Measurements from ENCODE around the gene EFCAB11. TPM values are rescaled to one million over a fixed set of nuclear protein-coding genes. Genes with fewer than 3 reads are reported as not detected.

The EFCAB11 gene
- total and polyA plus RNA-seq, 2 of the 8 experiments (the other 6 are each of a cell fraction or from before 2014, with no cell fraction given) = 6.8 to 12.8 TPM

- FAIRE-seq (no peak), DNase-seq (ENCODE audit: low read depth in 1 of 2, low spot score in 2 of 2) (no peak)
- ChIA-PET CTCF (ENCODE audit: partially characterized antibody) (interaction anchor here (0.7 kb wide), 1 partner anchor 172 kb away, joined by 4 read pairs; no protein-coding TSS in a partner anchor), POLR2A (ENCODE audit: partially characterized antibody) (no interaction called here)
- no peak overlapping the region for H4K91ac ChIP-seq (replicated peaks; ENCODE audit: insufficient read length, low read length)
- H3K4ac ChIP-seq (replicated peaks; ENCODE audit: insufficient read length, low read depth, low read length) = no peak overlapping the region
- no peaks in the 10 kb centered on the region for H3K9me3 ChIP-seq (ENCODE audit: insufficient read depth in 2 of 2, low read depth in 1 of 2, low read length in 1 of 2)
- H2AFZ ChIP-seq (ENCODE audit: low read length) = no peak overlapping the region
- no peak overlapping the region for H4K8ac ChIP-seq (ENCODE audit: extremely low read depth, insufficient read depth, low read length)
- H3K23ac ChIP-seq (ENCODE audit: insufficient read length) = no peak overlapping the region
- H3K36me3 ChIP-seq (ENCODE audit: control insufficient read depth in 2 of 4, insufficient read depth in 4 of 4, low read length in 3 of 4) = no peaks in the 10 kb centered on the region
- H3K9ac ChIP-seq (replicated peaks in 1 of 4; ENCODE audit: extremely low read depth in 1 of 4, low read depth in 3 of 4, low read length in 3 of 4) = no peak overlapping the region
- no peak overlapping the region for H2BK12ac ChIP-seq (ENCODE audit: low read depth, low read length)
- H3K27ac ChIP-seq (ENCODE audit: low read depth, low read length) = no peak overlapping the region
- no peaks in the 10 kb centered on the region for H3K79me2 ChIP-seq (ENCODE audit: control insufficient read depth in 1 of 2, insufficient read depth in 2 of 2, low read length in 2 of 2)
- H2BK20ac ChIP-seq (ENCODE audit: low read length) = no peak overlapping the region
- TF ChIP-seq POLR2AphosphoS5 (IDR thresholded peaks at IDR 0.05; ENCODE audit: low read depth, low read length) (no peak), USF2 (IDR thresholded peaks at IDR 0.05; ENCODE audit: low read length) (no peak), EGR1 (IDR thresholded peaks at IDR 0.05; ENCODE audit: borderline replicate concordance, low read depth, low read length) (no peak)
- H3K56ac ChIP-seq (replicated peaks; ENCODE audit: insufficient read length, low read depth, low read length) = no peak overlapping the region
- H4K20me1 ChIP-seq (replicated peaks in 1 of 2; ENCODE audit: control insufficient read depth in 1 of 2, insufficient read depth in 2 of 2, low read length in 2 of 2) = no peaks in the 10 kb centered on the region
- no peak overlapping the region for H2BK15ac ChIP-seq (ENCODE audit: low read length)
- H4K5ac ChIP-seq (ENCODE audit: insufficient read length, low read depth, low read length) = no peak overlapping the region
- WGBS, 2 experiments (ENCODE audit: extremely low coverage in 1 of 2, insufficient coverage in 1 of 2, insufficient read length in 1 of 2, insufficient replicate concordance in 2 of 2, low coverage in 1 of 2, low lambda C conversion rate in 2 of 2, missing lambda C conversion rate in 1 of 2) = 93% methylated on average over 6 of the region's 6 CpGs; no CpG with 5 or more reads in 1 of the 2 experiments
- H2BK5ac ChIP-seq (ENCODE audit: low read depth, low read length) = no peak overlapping the region
- H2AK5ac ChIP-seq (ENCODE audit: low read depth, low read length) = no peak overlapping the region
- H3K4me3 ChIP-seq (ENCODE audit: extremely low read depth in 1 of 4, insufficient read depth in 2 of 4, low read depth in 3 of 4, low read length in 4 of 4) = no peak overlapping the region
- no peak overlapping the region for H2BK120ac ChIP-seq (replicated peaks; ENCODE audit: low read depth, low read length)
- H3K23me2 ChIP-seq (ENCODE audit: low read depth, low read length) = no peaks in the 10 kb centered on the region
- no peaks in the 10 kb centered on the region for H3K79me1 ChIP-seq (ENCODE audit: low read depth, low read length)
- no peaks in the 10 kb centered on the region for H3K4me1 ChIP-seq (replicated peaks in 1 of 4; ENCODE audit: control insufficient read depth in 3 of 4, insufficient read depth in 4 of 4, low read length in 3 of 4)
- H3K4me2 ChIP-seq (ENCODE audit: insufficient read depth in 1 of 2, low read depth in 2 of 2, low read length in 2 of 2) = no peak overlapping the region
- no peaks in the 10 kb centered on the region for H3K27me3 ChIP-seq (replicated peaks in 1 of 4; ENCODE audit: control insufficient read depth in 3 of 4, extremely low read depth in 1 of 4, insufficient read depth in 3 of 4, low read length in 3 of 4)
- no peak overlapping the region for H3K14ac ChIP-seq (ENCODE audit: insufficient read length)
- H3K18ac ChIP-seq (ENCODE audit: extremely low read depth, low read length) = no peak overlapping the region
Observed at GRCh38 chr14:89892953-89893352, 61.6 kb downstream of the EFCAB11 start.
